HepG2 (cell line): ENCODE results near the gene HMGN1.

Experiments used
- JUND ChIP-seq: sonication (generic); formaldehyde crosslinking; IDR thresholded peaks from 2 replicates; pipeline ENCODE4 v1.8.0; 2022; ENCODE audit warnings: mild to moderate bottlenecking, missing genetic modification reagents
- PBX3 ChIP-seq: sonication (generic); formaldehyde crosslinking; IDR thresholded peaks from 2 replicates; pipeline ENCODE4 v1.8.1; 2023; ENCODE audit warnings: missing genetic modification reagents, inconsistent platforms, borderline replicate concordance
- ZSCAN20 ChIP-seq: sonication (generic); formaldehyde crosslinking; IDR thresholded peaks from 2 replicates; pipeline ENCODE4 v1.4.0; 2020; ENCODE audit warnings: missing genetic modification reagents, mild to moderate bottlenecking, borderline replicate concordance
- TF ChIP-seq, protein P1 (sequence below): sonication (generic); formaldehyde crosslinking; IDR thresholded peaks from 2 replicates; pipeline ENCODE4 v1.4.0; 2020; ENCODE audit warnings: missing genetic modification reagents

DNA sequence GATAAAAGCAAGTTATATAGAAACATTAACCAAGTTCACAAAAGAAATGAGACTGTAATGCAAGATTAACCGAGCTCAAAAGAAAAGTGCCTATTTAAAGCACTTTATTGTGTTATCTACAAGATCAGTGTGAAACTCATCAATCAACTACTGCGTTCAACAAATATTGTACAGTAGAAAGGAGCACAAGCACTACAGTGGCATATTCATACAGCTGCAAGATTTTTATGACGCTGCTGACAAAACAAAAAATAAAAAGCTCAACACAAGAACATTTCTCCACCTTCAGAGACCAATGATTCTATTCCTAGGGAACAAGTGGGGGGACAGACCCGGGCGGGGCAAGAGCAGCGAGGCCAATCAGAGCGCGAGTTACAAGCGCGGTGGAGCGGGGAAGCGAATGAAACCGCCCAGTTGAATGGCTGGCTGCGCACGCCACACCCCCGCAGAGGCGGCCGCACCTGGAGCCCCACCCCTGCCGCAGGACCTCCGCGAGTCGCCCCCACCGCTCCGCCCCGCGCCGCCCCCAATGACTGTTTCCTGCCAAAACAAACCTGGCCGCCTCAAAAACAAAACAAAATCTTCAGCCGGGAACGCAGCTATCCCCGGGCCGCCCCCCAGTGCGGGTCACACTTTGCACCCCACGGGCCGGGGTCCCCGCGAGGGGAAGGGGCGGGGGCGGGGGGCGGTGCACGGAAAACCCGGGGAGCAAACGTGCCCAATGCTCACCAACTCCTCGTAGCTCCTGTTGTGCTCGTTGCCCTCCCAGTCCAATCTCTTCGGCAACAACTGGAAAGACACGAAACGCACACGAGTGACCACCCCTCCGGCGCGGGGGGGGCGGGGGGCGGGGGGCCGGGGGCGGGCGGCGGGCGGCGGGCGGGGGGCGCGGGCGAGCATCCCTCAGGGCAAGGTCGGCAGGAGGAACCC lies 36.5 kb downstream of the HMGN1 start:
- TF ChIP-seq JUND (no peak), ZSCAN20 (CRISPR knock-in tag) (no peak), PBX3 (CRISPR knock-in tag) (no peak)
- TF ChIP-seq, protein P1, sequence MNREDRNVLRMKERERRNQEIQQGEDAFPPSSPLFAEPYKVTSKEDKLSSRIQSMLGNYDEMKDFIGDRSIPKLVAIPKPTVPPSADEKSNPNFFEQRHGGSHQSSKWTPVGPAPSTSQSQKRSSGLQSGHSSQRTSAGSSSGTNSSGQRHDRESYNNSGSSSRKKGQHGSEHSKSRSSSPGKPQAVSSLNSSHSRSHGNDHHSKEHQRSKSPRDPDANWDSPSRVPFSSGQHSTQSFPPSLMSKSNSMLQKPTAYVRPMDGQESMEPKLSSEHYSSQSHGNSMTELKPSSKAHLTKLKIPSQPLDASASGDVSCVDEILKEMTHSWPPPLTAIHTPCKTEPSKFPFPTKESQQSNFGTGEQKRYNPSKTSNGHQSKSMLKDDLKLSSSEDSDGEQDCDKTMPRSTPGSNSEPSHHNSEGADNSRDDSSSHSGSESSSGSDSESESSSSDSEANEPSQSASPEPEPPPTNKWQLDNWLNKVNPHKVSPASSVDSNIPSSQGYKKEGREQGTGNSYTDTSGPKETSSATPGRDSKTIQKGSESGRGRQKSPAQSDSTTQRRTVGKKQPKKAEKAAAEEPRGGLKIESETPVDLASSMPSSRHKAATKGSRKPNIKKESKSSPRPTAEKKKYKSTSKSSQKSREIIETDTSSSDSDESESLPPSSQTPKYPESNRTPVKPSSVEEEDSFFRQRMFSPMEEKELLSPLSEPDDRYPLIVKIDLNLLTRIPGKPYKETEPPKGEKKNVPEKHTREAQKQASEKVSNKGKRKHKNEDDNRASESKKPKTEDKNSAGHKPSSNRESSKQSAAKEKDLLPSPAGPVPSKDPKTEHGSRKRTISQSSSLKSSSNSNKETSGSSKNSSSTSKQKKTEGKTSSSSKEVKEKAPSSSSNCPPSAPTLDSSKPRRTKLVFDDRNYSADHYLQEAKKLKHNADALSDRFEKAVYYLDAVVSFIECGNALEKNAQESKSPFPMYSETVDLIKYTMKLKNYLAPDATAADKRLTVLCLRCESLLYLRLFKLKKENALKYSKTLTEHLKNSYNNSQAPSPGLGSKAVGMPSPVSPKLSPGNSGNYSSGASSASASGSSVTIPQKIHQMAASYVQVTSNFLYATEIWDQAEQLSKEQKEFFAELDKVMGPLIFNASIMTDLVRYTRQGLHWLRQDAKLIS = no peak
